NCI-H2227 (cell line): ENCODE data around the gene NOC2L.
"Not testable (repeated sequence)": the region's sequence is repeated elsewhere in the genome, so short reads cannot be mapped to it uniquely, and the experiment has no call there.

ENCODE experiments used
- DNase-seq: peaks from one replicate; lab custom pipeline; 2025; ENCODE audit not compliant: unreplicated experiment; lab: John Stamatoyannopoulos, UW

NOC2L gene

DNA sequence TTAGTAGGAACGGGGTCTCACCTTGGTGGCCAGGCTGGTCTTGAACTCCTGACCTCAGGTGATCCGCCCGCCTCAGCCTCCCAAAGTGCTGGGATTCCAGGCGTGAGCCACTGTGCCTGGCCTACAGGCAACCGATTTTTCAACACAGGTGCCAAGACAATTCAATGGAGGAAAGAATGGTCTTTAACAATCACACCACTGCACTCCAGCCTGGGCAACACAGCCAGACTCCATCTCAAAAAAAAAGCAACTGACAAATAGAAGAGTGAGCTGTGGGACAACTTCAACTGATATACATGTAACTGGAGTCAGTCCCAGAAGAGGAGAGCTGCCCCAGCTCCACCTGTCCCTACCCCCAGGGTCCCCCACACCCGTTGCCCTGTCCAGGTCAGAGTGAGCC lies 35.5 kb upstream of the NOC2L start:
- not testable (repeated sequence) for DNase-seq

DNA sequence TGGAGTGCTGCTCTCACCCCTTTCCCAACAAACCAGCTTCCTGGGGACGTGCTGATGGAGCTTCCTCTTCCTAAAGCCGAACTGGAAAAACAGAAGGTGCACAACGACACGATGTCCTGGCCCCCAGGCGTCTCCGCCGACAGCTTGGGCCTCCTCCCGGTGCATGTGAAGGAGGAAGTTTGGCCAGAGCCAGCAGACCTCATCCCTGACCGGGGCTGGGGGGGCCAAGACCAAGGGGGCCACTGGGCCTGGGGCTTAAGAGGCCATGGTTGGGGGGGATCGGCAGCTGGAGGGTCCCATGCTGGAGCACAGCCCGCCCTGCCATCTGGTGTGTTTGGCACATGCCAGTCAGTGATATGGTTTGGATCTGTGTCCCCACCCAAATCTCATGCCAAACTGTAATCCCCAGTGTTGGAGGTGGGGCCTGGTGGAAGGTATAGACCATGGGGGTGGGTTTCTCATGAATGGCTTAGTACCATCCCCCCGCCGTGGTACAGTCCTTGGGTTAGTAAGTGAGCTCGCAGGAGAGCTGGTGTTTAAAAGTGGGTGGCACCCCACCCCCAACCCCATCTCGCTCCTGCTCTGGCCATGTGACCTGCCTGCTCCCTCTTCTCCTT lies 34.4 kb upstream of the NOC2L start:
- DNase-seq, result no peak

DNA sequence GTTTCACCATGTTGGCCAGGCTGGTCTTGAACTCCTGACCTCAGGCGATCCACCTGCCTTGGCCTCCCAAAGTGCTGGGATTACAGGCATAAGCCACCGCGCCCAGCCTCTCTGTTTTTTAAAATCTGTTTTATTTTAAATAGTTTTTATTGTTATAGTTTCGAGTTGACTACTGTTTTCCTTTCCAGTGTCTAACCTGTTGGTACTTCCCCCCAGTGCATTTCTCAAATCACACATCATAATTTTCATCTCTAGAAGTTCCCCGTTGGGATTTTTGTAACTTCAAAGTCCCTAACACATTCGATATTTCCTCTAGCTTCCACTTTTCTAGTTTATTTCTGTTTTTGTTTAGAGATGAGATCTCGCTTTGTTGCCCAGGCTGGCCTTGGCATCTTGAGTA lies 33.3 kb upstream of the NOC2L start:
- no peak for DNase-seq

DNA sequence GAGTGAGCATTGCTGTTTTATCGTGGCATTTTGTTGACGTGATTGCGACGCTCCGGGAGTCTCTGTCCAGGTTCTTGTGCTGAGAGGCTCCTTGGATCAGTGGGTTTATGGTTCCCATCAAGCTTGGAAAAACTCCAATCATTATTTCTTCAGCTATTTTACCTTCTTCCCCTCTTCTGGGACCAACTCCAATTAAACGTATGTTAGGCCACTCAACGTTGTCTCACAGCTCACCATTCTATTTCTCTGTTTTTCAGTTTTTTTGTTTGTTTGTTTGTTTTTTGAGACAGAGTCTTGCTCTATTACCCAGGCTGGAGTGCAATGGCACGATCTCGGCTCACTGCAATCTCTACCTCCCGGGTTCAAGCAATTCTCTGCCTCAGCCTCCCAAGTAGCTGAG lies 32.8 kb upstream of the NOC2L start:
- no peak for DNase-seq

DNA sequence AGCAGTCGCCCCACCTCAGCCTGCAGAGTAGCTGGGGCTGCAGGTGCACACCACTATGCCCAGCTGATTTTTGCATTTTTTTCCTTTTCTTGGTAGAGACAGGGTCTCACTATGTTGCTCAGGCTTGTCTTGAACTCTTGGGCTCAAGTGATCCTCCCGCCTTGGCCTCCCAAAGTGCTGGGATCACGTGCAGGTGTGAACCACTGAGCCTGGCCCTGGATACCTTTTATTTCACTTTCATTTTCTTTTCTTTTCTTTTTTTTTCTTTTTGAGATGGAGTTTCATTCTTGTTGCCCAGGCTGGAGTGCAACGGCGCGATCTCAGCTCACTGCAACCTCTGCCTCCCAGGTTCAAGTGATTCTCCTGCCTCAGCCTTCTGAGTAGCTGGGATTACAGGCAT lies 32.2 kb upstream of the NOC2L start:
- DNase-seq, result not testable (repeated sequence)

DNA sequence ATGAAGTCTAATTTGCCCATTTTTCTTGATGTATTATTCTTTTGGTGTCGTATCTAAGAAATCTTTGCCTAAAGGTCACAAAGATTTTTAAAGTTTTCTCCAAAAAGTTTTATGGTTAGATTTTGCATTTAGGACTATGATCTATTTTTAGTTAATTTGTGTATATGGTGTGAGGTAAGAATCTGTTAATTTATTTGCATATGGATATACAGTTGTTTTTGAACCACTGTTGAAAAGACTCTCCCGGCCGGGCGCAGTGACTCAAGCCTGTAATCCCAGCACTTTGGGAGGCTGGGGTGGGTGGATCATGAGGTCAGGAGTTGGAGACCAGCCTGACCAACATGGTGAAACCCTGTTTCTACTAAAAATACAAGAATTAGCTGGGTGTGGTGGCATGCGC lies 29.0 kb upstream of the NOC2L start:
- not testable (repeated sequence) for DNase-seq

DNA sequence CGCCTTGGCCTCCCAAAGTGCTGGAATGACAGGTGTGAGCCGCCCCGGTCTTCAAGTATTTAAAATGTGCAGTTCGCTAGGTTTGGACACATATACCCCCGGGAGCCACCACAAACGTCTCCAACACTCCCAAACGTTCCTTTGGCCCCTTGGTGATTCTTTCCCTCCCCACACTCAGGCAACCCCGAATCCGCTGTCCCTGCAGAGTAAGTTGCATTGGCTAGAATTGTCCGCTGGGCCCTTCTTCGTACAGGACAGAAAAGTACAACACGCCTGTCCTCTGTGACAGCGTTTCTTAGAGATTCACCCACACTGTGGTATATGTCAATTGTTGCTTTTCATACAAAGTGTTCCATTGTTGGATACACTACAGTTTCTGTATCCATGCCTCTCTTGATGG lies 26.1 kb upstream of the NOC2L start:
- no peak for DNase-seq

DNA sequence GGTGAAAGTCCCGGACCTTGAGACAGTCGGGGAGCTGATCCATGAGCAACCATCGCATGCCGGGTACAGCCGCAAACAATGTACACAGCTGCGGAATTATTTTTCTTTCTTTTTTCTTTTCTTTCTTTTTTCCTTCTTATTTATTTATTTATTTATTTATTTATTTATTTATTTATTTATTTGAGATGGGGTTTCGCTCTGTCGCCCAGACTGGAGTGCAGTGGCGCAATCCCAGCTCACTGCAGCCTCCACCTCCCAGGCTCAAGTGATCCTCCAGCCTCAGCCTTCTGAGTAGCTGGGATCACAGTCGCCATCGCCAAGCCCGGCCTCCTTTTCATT lies 25.4 kb upstream of the NOC2L start:
- no peak for DNase-seq

DNA sequence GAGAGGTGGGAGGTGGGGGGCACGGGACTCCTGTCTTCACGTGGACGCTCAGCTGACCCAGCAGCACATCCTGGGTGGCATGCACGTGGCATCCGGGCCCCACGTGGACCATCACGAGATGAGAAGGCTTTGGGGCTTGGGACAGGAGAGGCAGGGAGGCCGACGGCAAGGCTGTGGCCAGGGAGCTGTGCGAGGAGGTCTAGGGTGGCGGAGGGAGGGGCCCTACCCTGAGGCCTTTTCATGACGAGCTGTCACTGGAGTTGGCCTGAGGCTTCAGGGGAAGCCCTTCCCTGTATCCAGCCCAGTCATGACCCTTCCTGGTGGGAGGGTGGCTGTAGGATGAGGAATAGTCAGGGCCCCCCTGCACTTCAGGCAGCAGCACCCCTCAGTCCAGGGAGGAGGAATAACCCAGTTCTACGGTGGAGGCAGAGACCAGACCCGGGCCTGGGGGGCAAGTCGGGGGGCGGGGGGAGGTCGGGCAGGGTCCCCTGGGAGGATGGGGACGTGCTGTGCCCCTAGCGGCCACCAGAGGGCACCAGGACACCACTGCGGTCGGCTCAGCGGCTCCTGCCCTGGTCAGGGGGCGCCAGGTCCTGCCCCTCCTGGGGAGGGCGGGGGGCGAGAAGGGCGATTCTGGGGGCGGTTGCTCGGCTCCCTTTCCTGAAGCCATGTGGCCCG lies 24.9 kb upstream of the NOC2L start:
- DNase-seq, result peak; percentile 46

DNA sequence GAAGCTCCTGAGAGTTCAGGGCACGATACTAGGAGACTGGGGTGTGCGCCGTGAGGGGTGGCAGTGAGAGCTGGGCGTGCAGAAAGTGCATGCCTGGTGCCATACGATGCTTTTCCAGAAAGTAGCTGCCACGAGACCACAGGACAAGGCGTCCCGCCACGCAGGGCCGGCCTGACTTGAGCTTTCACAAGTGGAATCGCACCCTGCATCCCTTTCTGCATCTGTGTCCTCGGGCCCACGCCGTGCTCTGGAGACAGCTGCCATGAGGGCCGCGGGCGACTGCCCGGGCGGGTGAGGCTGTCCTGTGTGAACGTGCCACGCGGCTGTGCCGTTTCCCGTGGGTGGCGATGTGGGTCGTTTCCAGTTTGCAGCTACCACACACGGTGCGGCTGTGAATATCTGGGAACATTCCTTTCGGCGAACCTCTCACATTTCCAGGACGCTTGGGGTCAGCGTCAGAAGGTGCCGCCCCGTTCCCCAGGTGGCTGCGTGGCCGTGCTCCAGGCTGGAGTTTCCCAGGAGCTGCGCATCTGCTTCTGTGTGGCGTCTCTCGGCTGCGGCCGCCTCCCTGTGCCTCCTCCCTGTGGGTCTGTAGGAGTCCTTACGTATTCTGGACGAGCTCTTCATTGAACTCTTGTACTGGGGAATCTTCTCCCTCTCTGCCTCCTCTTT lies 23.8 kb upstream of the NOC2L start:
- no peak for DNase-seq

DNA sequence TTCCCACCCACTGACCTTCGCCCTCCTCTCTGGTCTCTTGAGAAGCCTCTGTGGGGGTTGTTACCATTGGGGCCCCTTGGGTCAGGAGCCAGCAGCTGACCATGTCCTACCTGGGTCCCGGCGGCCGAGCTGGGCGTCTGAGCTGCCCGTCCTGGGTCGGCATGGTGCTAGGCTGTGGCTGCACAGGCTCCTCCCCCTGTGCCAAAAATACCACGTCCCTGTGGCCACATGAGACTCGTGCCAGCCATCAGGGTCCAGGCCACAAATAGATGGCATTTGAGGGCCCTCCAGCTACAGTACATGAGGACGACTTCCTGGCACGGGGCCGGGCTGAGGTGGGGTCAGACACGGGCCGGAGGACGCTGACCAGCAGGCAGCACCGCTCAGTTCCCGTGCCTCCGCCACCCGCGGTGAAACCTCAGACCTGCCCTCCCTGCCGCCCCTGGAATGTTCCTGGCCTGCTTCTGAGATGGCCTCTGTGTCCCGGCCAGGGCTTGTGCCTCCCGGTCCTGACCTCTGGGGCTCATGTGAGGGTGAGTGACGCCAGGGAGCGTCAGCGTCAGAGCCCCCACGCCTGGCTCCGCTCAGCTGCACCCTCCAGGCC lies 23.0 kb upstream of the NOC2L start, which contains the start of gene PERM1:
TSS of gene PERM1 (minus strand) at position 139 of the 604 bp plus-strand sequence. CDS start 1,064 bp downstream, outside the sequence.
- no peak for DNase-seq

DNA sequence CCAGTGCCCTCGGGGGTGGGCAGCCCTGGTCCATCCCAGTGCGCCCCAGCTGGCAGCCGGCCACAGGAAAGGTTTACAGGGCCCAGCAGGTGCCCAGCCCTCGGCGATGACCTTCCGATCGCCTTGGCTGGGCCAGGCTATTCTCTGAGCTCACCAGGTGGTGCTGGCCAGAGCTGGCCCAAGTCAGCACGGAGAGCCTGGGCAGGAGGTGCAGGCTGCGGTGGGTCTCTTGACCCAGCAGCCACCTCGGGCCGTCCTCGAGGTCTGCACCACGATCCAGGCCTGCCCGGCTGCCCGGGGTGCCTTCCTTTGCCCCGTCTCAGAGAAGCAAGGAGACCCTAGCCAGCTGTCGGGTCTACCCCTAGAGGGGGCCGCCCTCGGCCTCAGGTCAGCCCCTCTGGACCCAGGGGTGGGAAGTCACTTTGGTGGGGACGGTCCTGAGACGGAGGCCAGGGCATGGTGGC lies 22.5 kb upstream of the NOC2L start:
- DNase-seq, result no peak

DNA sequence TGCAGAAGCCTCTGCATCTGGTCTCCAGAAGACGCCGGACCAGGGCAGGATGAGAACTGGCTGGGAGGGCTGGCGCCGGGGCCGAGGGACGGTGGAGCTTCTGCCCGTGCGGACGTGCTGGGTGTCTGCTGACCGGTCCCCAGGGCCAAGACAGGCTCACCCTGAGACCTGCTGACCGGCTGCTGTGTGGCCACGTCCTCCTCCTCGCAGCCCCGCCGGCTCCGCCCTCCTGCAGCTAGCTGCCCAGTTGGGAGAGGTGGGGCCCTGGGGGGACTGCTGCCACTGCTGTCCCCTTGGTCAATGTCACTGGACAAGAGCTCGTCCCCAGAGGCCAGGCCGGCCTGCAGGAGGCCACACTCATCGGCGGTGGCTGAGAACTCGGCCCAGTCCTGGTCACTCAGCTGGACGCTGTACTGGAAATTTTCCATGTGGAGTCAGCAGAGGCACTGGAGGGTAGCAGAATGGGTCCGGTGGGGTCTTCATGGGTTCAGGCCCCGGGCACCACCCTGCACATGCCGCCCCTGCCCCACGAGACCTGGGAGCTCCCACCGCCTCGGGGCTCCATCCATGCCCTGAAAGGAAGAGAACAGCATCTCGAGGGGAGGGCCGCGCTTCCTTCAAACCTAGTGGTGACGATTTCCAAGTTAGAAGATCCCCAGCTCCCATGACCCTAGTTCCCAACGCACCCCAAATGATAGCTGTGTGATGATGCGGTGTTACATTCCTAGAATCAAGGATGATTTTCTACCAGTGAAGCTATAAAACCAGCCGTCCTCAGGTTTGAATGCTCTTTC lies 21.7 kb upstream of the NOC2L start:
- DNase-seq, result no peak

DNA sequence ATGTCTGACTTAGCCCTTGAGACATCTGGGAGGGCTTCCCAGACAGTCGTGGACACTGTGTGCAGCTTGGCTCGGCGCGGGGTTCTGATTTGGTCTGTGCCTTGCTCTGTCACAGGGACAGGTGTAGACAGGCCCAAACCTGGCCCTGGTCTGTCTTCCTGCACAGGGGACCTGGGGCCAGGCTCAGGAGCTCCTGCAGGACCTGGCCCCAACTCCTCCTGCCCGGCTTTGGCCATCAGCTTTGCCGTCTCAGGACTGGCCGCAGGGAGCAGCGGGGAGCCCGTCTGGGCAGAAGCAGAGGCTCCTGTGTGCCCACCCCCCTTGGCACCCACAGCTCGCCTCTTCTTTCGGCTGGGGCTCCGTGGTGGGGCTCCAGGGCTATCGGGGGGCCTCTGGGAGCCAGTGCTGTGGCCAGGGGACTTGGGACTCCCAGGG lies 21.1 kb upstream of the NOC2L start:
- no peak for DNase-seq

DNA sequence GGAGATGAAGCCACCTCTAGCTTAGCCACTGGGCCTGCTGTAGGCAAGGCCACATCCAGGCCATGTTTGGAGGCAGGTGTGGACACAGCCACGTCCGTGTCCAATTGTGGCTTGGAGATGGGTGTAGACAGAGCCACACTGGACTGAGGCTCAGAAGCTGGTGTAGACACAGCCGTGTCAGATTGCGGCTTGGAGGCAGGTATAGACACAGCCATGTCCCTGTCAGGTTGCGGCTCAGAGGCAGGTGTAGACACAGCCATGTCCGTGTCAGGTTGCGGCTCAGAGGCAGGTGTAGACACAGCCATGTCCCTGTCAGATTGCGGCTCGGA lies 20.7 kb upstream of the NOC2L start:
- DNase-seq, result no peak

DNA sequence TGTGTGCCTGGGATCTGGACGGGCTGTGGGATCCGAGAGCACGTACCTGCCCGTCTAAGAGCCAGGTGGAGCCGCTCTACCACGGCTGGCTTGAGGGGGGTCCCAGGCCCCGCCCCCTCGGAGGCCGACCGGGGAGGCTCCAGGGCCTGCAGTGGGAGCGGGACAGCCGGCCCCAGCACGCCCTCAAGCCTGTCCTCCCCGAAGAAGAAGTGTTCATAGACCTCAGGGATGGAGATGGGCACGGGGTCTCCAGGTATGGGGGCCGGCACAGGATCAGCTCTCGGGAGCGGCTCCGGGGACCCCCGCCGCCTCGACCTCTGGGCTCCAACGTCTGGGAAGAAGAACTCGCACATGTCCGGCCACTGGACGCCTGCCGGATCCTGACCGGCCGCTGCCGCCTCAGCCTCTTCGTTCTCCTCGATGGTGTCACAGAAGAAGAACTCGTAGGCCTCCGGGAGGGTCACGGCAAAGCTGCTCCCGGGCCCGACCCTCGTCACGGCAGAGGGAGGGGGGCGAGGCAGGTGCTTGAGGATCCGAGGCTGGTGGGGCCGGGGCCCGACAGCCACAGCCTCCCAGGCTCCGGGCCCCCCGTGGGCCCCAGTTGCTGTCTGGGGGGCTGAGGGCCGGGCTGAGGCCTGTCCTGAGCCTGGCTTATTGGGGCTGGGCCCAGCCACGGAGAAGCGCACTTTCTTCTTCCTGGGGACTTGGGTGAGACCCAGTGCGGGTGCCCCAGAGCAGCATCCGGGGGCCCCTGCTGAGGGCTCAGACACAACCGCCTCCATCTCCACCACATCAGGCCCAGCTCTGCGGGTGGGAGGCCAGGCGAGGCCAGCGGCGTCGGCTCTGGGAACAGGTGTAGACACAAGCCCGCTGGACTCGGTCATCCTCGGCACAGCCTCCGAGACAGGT lies 20.0 kb upstream of the NOC2L start:
- DNase-seq, result no peak

DNA sequence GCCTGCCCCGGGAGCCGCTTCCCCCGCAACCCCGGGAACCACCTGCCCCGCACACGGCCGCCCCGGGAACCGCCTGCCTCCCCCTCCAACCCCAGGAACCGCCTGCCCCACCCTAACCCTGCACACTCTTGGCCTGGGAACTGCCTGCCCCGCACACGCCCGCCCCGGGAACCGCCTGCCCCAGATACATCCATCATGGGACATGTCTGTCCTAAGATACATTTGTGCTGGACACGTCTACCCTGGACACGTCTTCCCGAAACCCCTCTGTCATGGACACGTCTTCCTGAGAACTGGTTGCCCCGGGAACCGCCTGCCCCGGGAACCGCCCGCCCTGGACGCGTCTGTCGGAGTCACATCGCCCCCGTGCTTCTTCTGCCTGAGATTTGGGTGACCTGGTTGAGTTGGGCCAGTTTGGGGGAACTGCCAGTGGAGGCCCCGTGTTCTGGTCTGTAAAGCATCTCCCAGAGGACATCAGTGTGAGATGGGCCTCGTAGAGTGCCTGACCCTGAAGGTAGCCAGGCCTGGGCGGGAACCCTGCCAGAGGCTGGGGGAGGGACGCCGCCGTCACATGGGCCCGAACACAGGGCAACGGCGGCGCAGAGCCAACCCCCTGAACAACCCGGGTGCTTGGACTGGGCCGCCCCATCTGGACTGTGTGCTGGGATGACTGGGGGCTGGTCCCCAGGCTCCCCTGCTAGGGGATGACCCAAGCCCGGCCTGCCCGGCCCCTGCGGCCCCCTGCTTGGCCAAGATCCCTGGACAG lies 19.2 kb upstream of the NOC2L start:
- no peak for DNase-seq

DNA sequence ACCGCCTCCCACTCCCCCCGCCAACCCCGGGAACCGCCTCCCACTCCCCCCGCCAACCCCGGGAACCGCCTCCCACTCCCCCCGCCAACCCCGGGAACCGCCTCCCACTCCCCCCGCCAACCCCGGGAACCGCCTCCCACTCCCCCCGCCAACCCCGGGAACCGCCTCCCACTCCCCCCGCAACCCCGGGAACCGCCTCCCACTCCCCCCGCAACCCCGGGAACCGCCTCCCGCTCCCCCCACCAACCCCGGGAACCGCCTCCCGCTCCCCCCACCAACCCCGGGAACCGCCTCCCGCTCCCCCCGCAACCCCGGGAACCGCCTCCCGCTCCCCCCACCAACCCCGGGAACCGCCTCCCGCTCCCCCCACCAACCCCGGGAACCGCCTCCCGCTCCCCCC lies 17.7 kb upstream of the NOC2L start:
- DNase-seq, result not testable (repeated sequence)

DNA sequence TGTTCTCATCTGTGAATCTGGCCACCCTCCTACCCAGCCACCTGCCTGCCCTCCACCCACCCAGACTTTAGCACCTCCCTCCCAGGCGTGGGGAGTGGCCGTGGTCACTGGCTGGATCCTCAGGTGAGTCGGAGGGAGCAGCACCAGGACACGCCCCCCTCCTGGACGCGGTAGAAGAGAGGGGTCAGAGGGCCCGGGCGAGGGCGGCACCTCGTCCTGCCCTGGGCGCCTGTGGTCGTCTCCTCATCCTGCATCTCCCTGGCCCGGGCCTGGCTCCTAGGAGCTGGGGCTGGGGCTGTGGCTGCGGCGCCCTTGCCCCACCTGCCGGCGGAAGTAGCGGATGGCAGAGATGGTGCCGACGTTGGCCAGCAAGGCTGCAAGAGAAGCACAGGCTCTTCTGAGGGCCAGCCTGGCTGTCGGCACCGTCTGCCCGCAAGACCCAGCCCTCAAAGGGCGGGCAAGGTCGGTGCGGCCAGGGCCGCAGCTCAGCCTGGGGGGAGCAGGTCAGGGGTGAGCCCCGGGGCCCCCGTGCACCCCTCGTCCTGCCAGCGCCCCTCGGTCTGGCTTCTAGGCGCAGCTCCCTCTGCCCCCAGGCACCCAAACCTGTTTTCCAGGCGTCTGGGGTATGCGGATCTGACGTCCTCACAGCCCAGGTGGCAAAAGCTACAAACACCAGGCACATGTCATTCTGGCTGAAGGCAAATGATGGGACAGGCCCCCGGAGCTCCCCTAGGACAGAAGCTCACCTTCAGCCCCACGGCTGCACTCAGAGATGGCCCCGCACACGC lies 17.0 kb upstream of the NOC2L start:
- DNase-seq, result peak; percentile 82
